Karpas-422 (cell line): ENCODE measurements around the gene MARK3. TPM values are rescaled to one million over a fixed set of nuclear protein-coding genes. Genes with fewer than 3 reads are reported as not detected.

Source experiments
- DNase-seq: peaks from one replicate; pipeline ENCODE4 v3.0.0-alpha.2; 2015
- H2AFZ ChIP-seq: fragments of 200-600 bp; sonication (generic); 2 replicates; pipeline ENCODE4 v1.6.1; 2014; ENCODE audit warnings: antibody characterized with exemption, low read length, mixed read lengths
- H3K27ac ChIP-seq: fragments of 200-600 bp; sonication (generic); 2 replicates; pipeline ENCODE4 v1.5.1; 2014; ENCODE audit warnings: mild to moderate bottlenecking, low read length, moderate library complexity
- H3K27me3 ChIP-seq: fragments of 200-600 bp; sonication (generic); 2 replicates; pipeline ENCODE4 v1.6.1; 2014; ENCODE audit warnings: low read length, mixed read lengths
- H3K36me3 ChIP-seq: fragments of 200-600 bp; sonication (generic); 2 replicates; pipeline ENCODE4 v1.6.1; 2014; ENCODE audit warnings: low read length, mixed read lengths; ENCODE audit not compliant: insufficient read depth
- H3K4me1 ChIP-seq: fragments of 200-600 bp; sonication (generic); 2 replicates; pipeline ENCODE4 v1.6.1; 2014; ENCODE audit warnings: mild to moderate bottlenecking, low read length, mixed read lengths
- H3K4me2 ChIP-seq: fragments of 200-600 bp; sonication (generic); 2 replicates; pipeline ENCODE4 v1.6.1; 2014; ENCODE audit warnings: low read length, low read depth, mild to moderate bottlenecking; ENCODE audit not compliant: poor library complexity, severe bottlenecking
- H3K4me3 ChIP-seq: fragments of 200-600 bp; sonication (generic); 2 replicates; pipeline ENCODE4 v1.5.1; 2014; ENCODE audit warnings: mild to moderate bottlenecking, antibody characterized with exemption, low read length, mixed read lengths
- H3K79me2 ChIP-seq: fragments of 200-600 bp; sonication (generic); 2 replicates; pipeline ENCODE4 v1.6.1; 2014; ENCODE audit warnings: mild to moderate bottlenecking, low read length, mixed read lengths
- H3K9ac ChIP-seq: fragments of 200-600 bp; sonication (generic); 2 replicates; pipeline ENCODE4 v1.6.0; 2014; ENCODE audit warnings: low read length
- H3K9me2 ChIP-seq: fragments of 200-600 bp; sonication (generic), shearing (Covaris generic); replicated peaks from 2 replicates; pipeline ENCODE4 v1.6.0; 2014; ENCODE audit warnings: mild to moderate bottlenecking, low read length, moderate library complexity; ENCODE audit not compliant: insufficient read depth
- H3K9me3 ChIP-seq: fragments of 300-700, 200-600 bp; sonication (generic); 2 replicates; pipeline ENCODE4 v1.6.1; 2014; ENCODE audit warnings: low read length, mixed read lengths
- H4K20me1 ChIP-seq: fragments of 200-600 bp; sonication (generic); 2 replicates; pipeline ENCODE4 v1.6.1; 2014; ENCODE audit warnings: mild to moderate bottlenecking, antibody characterized with exemption, low read length, low read depth; ENCODE audit not compliant: insufficient read depth
- total RNA-seq: library from RNA; depleted of rRNA; stranded (reverse); fragments of >200 nt; shearing (Covaris generic); gene quantifications from 2 replicates; pipeline ENCODE4 v1.2.3, GENCODE V29; 2014; ENCODE audit warnings: low replicate concordance

Gene MARK3
- total RNA-seq, 1 experiment from 2014 or later: 113 TPM

DNA sequence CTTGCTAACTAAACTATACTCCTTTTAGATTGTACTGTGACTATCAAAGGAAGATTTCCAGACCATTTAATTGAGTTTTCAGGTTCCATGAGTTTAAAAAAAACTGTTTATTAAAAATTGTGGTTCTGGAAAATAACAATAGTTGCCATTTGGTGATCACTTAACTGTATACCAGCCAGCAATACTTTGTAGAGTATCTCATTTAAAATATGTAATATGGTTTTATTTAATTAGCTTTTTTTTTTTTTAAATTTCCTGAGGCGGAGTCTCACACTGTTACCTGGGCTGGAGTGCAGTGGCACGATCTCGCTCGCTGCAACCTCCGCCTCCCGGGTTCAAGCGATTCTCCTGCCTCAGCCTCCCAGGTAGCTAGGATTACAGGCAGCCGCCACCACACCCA, 7.4 kb downstream of the MARK3 start:
- Histone ChIP-seq H3K36me3 (peaks cover 7% of the 10 kb centered on the region; the same call in 1 of the 2 replicates), H3K9me2 (no peaks in the 10 kb centered on the region), H4K20me1 (peaks cover 48% of the 10 kb centered on the region), H3K4me2 (no peak overlapping the region), H3K9ac (no peak overlapping the region), H3K9me3 (no peaks in the 10 kb centered on the region), H3K27ac (no peak overlapping the region), H3K79me2 (peaks cover 97% of the 10 kb centered on the region), H3K4me3 (no peak overlapping the region), H2AFZ (no peak overlapping the region), H3K27me3 (no peaks in the 10 kb centered on the region), H3K4me1 (peaks cover 47% of the 10 kb centered on the region)
- no peak for DNase-seq

DNA sequence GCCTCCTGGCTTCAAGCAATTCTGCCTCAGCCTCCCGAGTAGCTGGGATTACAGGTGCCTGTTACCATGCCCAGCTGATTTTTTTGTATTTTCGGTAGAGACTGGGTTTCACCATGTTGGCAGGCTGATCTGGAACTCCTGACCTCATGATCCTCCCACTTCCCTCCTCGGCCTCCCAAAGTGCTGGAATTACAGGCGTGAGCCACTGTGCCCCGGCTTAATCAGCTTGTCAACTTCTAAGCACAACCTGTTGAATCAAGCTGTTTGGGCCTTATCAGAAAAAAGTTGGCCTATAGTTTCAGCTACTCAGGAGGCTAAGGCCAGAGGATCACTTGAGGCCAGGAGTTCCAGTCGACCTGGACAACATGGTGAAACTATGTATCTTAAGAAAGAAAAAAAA, 7.9 kb downstream of the MARK3 start:
- Histone ChIP-seq H3K4me3 (no peak overlapping the region), H3K79me2 (peaks cover 97% of the 10 kb centered on the region), H3K4me2 (no peak overlapping the region), H3K27ac (no peak overlapping the region), H2AFZ (no peak overlapping the region), H3K9me2 (no peaks in the 10 kb centered on the region), H3K36me3 (peaks cover 7% of the 10 kb centered on the region; the same call in 1 of the 2 replicates), H3K4me1 (peaks cover 42% of the 10 kb centered on the region), H3K27me3 (no peaks in the 10 kb centered on the region), H3K9ac (no peak overlapping the region), H3K9me3 (no peaks in the 10 kb centered on the region), H4K20me1 (peaks cover 48% of the 10 kb centered on the region)
- no peak for DNase-seq

DNA sequence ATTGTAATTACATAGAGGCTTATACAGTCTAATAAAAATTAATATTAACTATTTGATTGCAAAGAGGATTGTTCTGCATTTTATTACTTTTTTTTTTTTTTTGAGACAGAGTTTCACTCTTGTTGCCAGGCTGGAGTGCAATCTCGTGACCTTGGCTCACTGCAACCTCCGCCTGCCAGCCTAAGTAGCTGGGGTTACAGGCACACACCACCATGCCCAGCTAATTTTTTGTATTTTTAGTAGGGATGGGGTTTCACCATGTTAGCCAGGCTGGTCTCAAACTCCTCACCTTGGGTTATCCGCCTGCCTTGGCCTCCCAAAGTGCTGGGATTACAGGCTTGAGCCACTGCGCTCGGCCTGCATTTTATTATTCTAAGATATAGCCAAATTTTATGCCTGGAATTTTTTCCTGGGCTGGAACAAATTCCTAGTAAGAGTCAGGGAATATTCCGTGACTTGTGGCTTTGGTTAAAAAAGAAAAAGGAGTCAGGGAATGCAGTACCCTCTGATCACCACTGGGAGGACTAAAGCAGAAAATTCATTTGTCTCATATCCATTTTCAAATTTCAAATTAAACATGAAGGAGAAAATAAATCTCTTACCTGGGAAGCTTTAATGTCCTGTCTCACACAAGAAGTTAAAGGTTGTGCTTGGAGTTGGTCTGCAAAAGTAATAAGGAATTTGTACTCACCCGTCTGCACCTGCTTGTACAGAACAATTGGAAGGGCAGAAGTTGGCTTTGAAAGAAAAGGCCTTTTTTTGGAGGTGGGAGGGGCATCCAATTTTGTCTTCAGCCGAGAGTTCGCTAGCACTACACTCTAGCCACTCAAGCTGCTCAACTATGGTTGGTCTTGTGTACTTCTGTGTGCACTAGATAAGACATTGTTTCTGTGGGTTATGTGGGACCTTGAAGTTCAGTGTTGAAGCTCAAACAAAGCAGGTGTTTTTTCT, 8.7 kb downstream of the MARK3 start:
- Histone ChIP-seq H3K4me2 (peak overlapping the region; percentile 25), H3K79me2 (peaks cover 97% of the 10 kb centered on the region), H3K9me2 (no peaks in the 10 kb centered on the region), H4K20me1 (peaks cover 45% of the 10 kb centered on the region), H3K4me1 (peaks cover 35% of the 10 kb centered on the region), H3K9ac (no peak overlapping the region), H2AFZ (no peak overlapping the region), H3K4me3 (no peak overlapping the region), H3K9me3 (no peaks in the 10 kb centered on the region), H3K36me3 (no peaks in the 10 kb centered on the region), H3K27me3 (no peaks in the 10 kb centered on the region), H3K27ac (no peak overlapping the region)
- peak; percentile 77 for DNase-seq

DNA sequence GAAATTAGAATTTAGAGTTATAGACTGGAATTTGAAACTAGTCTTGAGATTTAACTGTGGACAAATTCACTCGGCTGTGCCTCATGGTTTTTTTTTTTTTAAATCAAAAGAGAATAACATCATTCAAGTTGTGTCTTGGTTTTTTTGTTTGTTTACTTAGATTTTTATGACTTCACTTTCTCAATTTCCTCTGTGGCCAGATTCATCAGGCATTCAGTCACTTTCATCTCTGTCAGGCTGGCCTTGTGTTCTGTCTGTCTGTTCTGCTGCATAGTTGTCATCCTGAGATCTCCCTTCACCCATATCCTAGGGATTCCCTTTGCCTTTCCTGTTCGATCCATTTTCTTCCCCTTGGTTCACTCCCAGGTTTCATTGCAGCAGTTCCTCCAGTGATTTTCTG, 10.0 kb downstream of the MARK3 start:
- H3K27me3 ChIP-seq: no peaks in the 10 kb centered on the region
- H3K9me2 ChIP-seq: no peaks in the 10 kb centered on the region
- H3K36me3 ChIP-seq: no peaks in the 10 kb centered on the region
- H2AFZ ChIP-seq: no peak overlapping the region
- H3K9ac ChIP-seq: no peak overlapping the region
- H3K79me2 ChIP-seq: peaks cover 100% of the 10 kb centered on the region
- no peak overlapping the region for H3K4me2 ChIP-seq
- no peak for DNase-seq
- H3K4me3 ChIP-seq: no peak overlapping the region
- H4K20me1 ChIP-seq: peaks cover 44% of the 10 kb centered on the region
- no peaks in the 10 kb centered on the region for H3K9me3 ChIP-seq
- H3K27ac ChIP-seq: no peak overlapping the region
- peaks cover 42% of the 10 kb centered on the region for H3K4me1 ChIP-seq

DNA sequence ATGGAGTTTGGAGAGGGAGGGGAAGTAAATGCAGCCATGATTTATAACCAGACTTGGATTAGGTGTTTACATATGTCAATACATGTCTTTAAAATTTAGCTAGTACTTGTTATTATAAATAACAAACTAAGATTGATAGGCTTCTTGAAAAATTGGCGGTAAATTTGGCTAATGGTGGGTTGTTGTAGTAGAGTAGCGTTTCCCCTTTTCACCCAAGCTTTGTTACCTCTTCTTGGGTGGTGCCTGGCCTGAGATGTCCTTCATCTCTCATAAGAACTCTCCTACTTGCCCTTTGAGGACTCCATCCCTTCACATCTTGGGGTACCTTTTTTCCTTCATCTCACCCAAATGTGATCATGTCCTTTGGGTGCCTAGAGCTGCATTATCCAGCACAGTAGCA, 11.2 kb downstream of the MARK3 start:
- Histone ChIP-seq H3K4me2 (no peak overlapping the region), H3K4me1 (peaks cover 48% of the 10 kb centered on the region)

DNA sequence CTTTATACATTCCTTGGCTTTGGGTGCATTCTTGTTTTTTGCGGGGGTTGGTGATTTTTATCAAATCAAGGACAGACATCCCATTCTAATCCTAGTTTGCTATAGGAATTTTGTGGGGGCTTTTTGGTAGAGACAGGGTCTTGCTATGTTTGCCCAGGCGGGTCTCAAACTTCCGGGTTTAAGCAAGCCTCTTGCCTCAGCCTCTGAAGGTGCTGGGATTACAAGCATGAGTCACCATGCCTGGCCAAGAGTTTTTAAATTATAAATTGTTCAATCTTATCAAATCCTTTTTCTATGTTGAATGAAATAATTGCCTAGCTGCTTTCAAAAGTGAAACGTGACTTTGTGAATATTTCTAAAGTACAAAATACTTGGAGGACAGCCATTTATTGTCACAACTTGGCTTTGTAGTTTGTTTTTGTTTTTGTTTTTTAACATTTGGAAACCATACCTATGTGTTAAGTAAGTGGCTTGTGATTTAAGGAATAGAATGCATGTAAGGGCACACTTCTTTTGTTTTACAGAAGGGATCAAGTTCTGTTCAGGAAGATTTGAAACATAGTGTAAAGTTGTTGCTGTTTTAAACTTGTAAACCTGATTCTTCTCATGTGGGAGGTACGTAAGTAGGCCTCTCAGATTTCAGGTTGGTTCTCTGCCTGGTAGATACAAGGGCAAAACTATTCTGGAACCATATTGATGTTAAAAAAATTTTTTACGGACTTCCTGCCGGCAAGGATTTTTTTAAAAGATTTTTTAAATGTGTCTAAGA, 13.4 kb downstream of the MARK3 start:
- Histone ChIP-seq H3K27me3 (no peaks in the 10 kb centered on the region), H3K9ac (no peak overlapping the region), H3K4me1 (peaks cover 52% of the 10 kb centered on the region), H3K36me3 (no peaks in the 10 kb centered on the region), H3K79me2 (peaks cover 100% of the 10 kb centered on the region), H2AFZ (no peak overlapping the region), H3K9me3 (no peaks in the 10 kb centered on the region), H3K4me2 (no peak overlapping the region), H4K20me1 (peaks cover 47% of the 10 kb centered on the region), H3K9me2 (no peaks in the 10 kb centered on the region), H3K4me3 (no peak overlapping the region), H3K27ac (no peak overlapping the region)
- no peak for DNase-seq

More for the DNA sequence above, 11.2 kb downstream of the MARK3 start:
- H3K27ac ChIP-seq: no peak overlapping the region
- H3K9me3 ChIP-seq: no peaks in the 10 kb centered on the region
- H3K27me3 ChIP-seq: no peaks in the 10 kb centered on the region
- peaks cover 43% of the 10 kb centered on the region for H4K20me1 ChIP-seq
- no peak overlapping the region for H2AFZ ChIP-seq
- DNase-seq: no peak
- no peaks in the 10 kb centered on the region for H3K36me3 ChIP-seq
- H3K9me2 ChIP-seq: no peaks in the 10 kb centered on the region
- H3K9ac ChIP-seq: no peak overlapping the region
- no peak overlapping the region for H3K4me3 ChIP-seq
- peaks cover 100% of the 10 kb centered on the region for H3K79me2 ChIP-seq

DNA sequence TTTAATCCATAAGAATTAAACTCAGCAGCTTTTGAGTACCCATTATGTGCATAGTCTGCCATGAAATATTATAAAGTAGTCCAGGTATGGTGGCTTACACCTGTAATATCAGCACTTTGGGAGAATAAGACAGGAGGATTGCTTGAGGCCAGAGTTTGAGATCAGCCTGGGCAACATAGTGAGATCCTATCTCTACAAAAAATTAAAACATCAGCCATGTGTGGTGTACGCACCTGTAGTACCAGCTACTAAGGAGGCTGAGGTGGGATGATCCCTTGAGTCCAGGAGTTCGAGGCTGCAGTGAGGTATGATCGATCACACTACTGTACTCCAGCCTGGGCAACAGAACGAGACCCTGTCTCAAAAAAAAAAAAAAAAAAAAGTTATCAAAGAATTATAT, 15.3 kb downstream of the MARK3 start:
- Histone ChIP-seq H3K4me2 (peak overlapping the region; percentile 39), H3K27ac (no peak overlapping the region), H3K79me2 (peaks cover 100% of the 10 kb centered on the region), H3K9me3 (no peaks in the 10 kb centered on the region), H3K9me2 (no peaks in the 10 kb centered on the region), H3K9ac (no peak overlapping the region), H4K20me1 (peaks cover 53% of the 10 kb centered on the region), H3K36me3 (peaks cover 8% of the 10 kb centered on the region), H2AFZ (no peak overlapping the region), H3K4me1 (peaks cover 49% of the 10 kb centered on the region), H3K27me3 (no peaks in the 10 kb centered on the region), H3K4me3 (no peak overlapping the region)
- no peak for DNase-seq
